Erythroblast (primary cell): Measurements from ENCODE around the gene PLXNB1.

ENCODE experiments used
- GATA1 ChIP-seq: IDR thresholded peaks from 2 replicates; pipeline ENCODE4 v1.6.1; 2011; ENCODE audit warnings: low read depth, mild to moderate bottlenecking, control low read depth, low read length, moderate library complexity
- POLR2A ChIP-seq: IDR thresholded peaks from 2 replicates; pipeline ENCODE4 v1.6.1; 2011; ENCODE audit warnings: mild to moderate bottlenecking, low read length

DNA sequence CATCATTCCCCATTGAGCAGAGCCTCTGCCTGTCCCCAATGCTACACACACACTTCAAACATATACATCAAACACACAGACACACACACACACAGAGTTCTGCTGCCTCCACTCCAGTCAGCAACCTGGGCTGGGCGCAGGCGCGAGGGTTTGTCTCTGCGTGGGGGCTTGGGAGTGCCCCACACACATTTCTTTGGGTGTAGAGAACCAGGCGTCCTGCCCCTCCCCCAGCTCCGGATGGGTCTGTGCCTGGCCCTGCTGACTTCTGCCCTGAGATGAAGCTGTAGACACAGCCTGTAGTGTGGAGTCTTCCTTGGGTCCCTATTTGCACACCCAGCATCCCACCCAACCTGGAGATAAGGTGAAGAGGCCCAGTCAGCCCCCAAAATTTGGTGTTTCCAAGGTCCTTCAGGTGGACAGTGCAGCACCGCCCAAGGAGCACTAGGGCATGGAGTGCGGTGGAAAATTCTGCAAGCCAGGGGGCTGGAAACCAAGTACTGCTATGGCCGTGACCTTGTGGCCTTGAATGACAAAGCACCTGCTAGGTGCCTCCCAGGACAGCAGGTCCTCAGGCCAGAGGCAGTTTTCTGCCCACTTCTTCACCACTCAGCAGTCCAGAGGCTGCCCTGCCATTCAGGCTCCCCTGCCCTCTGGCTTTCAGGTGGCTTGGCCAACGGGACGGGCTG is 31.0 kb downstream of the PLXNB1 start:
- TF ChIP-seq POLR2A (no peak), GATA1 (no peak)
